Measurements from ENCODE around the gene MEP1A.
"Not testable (repeated sequence)": the region's sequence is repeated elsewhere in the genome, so short reads cannot be mapped to it uniquely, and the experiment has no call there.

MEP1A gene

DNA sequence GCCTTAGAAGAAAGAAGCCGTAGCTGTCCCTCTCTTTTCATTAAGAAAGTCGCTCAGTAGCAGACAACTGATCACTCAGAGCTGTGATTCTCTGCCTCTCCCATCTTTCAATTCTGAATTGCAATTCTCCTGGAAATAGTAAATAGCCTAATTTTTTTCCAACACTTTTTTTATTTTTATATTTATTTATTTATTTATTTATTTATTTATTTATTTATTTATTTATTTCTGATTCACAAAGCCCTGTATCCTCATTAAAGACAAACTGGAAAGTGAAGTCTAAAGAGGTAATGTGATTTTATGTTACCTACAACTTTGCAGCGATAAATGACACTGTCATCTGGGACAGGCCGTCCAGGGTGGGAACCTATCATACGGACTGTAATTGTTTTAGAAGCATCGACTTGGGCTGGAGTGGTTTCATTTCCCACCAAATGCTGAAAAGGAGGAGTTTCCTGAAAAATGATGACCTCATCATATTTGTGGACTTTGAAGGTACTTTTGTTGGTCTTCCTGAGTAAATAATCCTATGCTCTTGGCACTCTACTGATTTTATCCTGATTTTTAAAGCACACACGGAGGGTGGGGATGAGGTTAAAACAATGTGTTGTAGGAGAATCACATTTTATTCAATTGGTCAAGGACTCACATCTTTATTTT lies 41.2 kb downstream of the MEP1A start:
- DNase-seq: not testable (repeated sequence)

DNA sequence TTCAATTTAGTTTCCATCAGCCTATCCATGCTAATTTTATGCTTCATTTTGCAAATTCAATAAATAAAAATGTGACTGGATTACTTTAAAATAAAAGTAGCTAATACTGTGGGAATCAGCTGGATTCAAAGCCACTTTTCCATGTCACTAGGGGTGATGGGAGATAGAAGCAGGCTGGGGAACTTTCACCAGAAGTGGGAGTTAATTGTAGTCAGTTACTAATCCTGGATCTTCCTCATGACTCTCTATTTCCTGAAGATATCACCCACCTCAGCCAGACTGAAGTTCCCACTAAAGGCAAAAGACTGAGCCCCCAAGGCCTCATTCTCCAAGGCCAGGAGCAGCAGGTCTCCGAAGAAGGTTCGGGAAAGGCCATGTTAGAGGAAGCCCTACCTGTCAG lies 41.8 kb downstream of the MEP1A start:
- DNase-seq: not testable (repeated sequence)

- no peak for DNase-seq
Observed at GRCh38 chr6:46838033-46838432, 44.8 kb downstream of the MEP1A start.

GRCh38 chr6:46842252-46842846 lies 49.2 kb downstream of the MEP1A start:
- DNase-seq: not testable (repeated sequence)

DNA sequence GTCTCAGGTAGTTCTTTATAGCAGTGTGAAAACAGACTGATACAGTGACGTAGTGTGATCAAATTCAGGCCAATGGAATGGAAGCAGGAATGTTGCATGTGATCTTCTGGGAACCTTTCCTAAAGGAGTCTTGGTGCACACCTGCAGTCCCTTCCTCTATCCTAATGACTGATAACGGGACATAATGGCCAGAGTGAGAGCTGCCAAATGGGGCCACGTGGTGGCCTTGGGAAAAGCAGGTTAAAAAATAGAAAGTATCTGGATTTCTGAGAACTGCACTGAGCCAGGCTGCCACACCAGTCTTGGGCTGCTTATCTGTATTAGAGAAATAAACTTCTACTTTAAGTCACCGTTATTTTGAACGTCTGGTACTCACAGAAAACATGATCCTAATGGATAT lies 51.9 kb downstream of the MEP1A start:
- DNase-seq: no peak

- DNase-seq: peak; percentile 58
Observed at GRCh38 chr6:46848684-46849360, 55.6 kb downstream of the MEP1A start.

GRCh38 chr6:46849361-46849690 lies 56.1 kb downstream of the MEP1A start:
- no peak for DNase-seq

DNA sequence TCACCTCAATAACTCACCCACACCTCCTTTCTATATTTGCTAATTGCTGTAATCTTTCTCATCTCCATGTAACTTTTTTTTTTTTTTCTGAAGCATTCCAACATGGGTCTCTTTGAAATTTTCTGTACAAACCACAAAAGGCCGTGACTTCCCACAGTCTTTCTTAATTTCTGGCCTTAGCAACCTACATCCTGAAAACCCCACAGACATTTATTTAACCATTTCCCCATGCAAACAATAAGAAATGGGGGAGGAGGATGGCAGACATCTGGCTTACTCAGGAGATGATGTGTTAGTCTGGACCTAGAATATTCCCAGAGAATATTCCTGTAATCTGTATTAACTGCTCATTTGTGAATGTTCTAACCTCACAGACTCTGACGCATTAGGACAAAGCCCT lies 57.6 kb downstream of the MEP1A start:
- DNase-seq: no peak

DNA sequence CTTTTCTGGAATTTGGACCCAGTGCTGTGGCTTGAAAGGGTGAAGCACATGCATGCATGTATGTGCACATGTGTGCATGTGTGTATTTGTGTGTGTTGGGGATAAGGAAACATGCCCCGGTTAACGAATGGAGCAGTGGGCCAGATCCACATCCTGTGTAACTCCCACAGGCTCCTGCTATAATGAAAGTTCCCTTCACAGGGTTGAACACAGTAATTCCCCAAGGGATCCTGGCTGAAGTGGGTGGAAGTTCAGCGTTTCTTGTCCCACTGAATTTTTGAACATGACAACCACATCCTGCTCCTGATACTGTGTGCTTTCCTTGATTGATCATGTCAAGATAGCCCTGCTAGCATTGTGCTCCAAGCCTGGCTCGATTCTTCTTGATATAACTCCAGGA lies 58.4 kb downstream of the MEP1A start:
- DNase-seq: not testable (repeated sequence)

- DNase-seq: not testable (repeated sequence)
Observed at GRCh38 chr6:46855966-46856365, 62.8 kb downstream of the MEP1A start.

GRCh38 chr6:46862381-46862780 lies 69.2 kb downstream of the MEP1A start:
- no peak for DNase-seq

DNA sequence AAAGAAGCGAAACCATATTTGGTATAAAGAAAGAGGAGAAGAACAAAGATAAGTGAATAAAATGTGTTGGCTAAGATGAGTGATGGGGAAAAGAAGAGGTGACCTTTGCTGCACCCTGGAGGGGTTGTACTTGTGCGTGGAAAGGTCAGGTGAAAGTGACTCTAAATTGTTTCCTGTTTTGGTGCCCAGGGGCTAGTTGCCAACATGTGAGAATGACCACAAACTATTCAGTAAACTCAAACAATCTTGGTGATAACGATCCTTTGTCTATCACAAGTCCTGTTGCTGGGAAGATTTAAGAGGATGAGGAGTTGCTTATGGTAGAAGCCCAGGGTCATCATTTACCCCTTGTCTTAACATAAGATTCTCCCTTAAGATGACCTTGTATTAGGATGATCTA lies 70.6 kb downstream of the MEP1A start:
- DNase-seq: no peak

GRCh38 chr6:46865221-46865620 lies 72.0 kb downstream of the MEP1A start:
- no peak for DNase-seq

DNA sequence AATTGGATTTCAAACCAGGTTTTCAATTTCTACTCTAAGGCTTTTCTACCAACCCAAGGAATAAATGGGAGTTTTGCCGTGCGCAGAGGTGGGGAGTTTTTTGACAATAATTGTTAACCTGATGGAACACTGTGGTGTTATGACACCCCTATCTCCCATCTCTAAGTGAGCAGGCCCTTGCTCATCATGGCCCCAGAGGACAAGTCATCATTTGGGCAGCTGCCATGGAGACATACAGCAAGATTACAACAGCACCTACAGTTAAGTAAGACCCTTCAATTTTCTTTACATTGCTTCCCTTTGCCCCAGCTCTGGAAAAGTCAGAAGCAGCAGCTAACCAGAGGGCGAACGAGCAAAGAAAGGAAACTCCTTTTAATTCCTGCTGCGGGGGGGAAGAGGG lies 74.2 kb downstream of the MEP1A start:
- no peak for DNase-seq

GRCh38 chr6:46876126-46876525 lies 82.9 kb downstream of the MEP1A start:
- DNase-seq: no peak

DNA sequence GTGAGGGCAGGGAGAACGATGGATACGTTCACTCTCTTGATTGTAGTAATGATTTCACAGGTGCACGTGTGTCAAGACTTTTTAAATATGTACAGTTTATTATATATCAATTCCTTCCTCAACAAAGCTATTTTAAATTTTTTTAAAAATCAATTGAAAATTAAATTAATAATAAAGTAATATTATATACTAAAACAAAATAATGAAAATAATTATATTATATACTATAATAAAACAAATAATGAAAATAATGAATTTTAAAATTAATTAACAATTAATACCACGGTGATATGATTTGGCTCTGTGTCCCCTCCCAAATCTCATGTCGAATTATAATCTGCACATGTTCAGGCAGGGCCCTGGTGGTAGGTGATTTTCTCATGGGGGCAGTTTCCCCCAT lies 85.8 kb downstream of the MEP1A start:
- DNase-seq: no peak

GRCh38 chr6:46882645-46883044 lies 89.5 kb downstream of the MEP1A start:
- no peak for DNase-seq

DNA sequence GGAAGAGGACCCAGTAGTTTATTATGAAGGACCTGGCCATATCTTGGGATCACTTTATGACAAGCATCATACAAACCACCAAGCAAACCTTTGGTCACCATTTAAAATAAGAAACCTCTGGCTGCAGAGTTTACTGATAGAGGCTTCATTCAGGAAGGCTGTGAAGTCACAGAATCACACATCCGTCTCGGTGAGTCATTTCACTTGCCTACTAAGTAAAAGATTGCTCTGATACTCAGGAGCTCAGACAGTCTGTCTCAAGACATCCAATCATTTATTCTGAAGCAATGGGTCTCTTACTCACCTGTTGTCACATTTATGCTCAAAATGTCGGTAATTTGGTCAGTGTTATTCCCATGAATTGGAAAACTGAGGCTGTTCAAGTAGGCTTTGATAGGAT lies 94.8 kb downstream of the MEP1A start:
- no peak for DNase-seq

DNA sequence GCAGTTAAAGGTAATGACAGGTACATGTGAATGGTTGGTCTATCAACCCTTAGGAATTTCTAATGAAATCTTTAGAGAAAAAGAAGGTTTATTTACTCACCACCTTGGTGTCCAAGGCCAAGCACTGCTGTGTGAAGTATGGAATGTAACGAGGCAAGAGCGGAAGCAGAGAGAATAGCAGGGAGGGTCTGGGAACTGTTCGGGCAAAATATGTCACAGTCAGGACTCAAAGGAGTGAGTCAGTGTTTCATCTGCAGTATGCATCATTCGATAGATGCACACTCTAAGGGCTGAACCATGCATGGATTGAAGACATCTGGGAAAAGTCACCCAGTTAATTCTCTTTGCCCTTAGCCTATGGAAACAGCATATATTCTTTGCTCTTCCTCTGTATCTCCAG lies 95.4 kb downstream of the MEP1A start:
- no peak for DNase-seq

All from NCI-H526 treated with DMSO at 0.1 percent for 48 hours (cell line).